Astrocyte of the spinal cord (primary cell): ENCODE data around the gene TERT.

Experiments used
- DNase-seq: peaks from one replicate; pipeline ENCODE4 v3.0.0; 2011; ENCODE audit warnings: low read depth, low spot score
- H3K4me3 ChIP-seq: 2 replicates; pipeline ENCODE4 v1.5.1; 2011; ENCODE audit warnings: low read depth, mild to moderate bottlenecking, low read length, moderate library complexity
- CTCF ChIP-seq: IDR thresholded peaks from 2 replicates; pipeline ENCODE4 v1.5.1; 2012; ENCODE audit warnings: low read depth, mild to moderate bottlenecking, low read length, inconsistent platforms
- in situ Hi-C: cut with HindIII; loops from 2 replicates; pipeline ENCODE4 v1.10.0; 2017; ENCODE audit warnings: low sequenced_read_pairs

TERT gene

GRCh38 chr5:1320436-1321344 lies 25.8 kb upstream of the TERT start:
- no peak for DNase-seq
- in situ Hi-C loops, result no loop called here
- no peak for TF ChIP-seq CTCF
- no peak overlapping the region for H3K4me3 ChIP-seq

DNA sequence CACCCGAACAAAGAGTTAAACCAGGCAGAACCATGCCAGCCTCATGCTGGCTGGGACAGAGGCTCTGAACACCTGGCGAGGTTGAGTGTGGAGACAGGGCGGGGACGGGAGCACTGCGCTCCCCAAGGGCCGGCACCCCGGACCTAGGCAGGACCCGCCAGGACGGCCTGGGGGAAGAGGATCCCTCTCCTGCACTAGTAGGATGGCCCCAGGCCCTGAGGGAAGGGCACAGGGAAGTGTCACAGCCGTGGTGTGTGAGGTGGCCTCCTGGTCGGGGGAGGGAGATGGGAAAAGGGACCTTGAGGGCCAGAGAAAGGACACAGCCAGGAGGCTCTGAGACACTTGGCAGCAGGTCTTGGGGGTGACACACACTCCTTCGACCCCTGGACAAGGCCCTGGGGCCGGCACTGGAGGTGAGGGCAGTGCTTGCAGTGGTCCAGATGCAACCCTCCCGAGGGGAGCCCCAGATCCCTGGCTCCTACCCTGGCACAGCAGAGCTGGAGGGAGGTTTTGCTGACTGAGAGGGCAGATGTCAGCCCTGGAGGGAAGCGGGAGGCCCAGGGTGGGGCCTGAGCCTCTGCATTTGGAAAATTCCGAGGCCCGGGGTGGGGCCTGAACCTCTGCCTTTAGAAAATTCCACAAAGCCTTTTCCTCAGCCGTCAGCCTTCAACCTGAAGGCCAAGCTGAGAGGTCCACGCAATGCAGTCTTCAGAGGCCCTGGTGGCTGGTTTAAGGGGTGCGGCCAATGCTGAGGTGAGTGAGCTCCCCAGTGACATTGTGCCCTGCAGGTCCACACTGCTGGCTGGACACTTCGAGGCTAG lies 24.8 kb upstream of the TERT start:
- TF ChIP-seq CTCF, result no peak
- in situ Hi-C loops, result no loop called here
- DNase-seq, result no peak
- no peak overlapping the region for H3K4me3 ChIP-seq

DNA sequence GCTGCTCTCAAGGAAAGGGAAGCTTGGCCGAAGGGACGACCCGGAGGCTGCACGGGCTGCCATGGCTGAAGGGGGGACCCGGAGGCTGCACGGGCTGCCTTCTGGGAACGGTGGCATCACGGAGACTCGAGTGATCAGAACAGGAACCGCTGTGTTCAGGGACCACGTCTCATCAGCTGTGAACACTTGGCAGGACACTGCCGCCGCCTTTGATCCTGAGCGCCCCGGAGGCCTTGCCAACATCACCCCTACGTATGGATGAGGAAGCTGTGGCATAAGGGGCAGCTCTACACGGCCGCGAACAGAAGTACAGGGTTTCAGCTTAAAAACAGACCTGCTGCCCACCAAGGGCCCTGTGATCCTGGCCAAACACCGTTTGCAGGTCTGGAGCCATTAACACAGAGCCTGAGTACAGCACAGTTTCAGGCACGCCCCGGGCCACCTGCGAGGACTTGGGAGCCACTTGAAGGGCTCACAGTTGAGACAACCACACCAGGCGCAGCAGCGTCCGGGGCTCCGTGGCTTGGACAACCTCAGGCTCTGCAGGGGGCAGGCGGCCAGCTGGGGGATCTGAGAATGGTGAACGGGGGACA lies 23.9 kb upstream of the TERT start:
- no peak overlapping the region for H3K4me3 ChIP-seq
- in situ Hi-C loops, result no loop called here
- DNase-seq, result no peak
- no peak for TF ChIP-seq CTCF

- no peak for TF ChIP-seq CTCF
- no peak for DNase-seq
- no peak overlapping the region for H3K4me3 ChIP-seq
- in situ Hi-C loops, result no loop called here
These were observed 23.2 kb upstream of the TERT start for GRCh38 chr5:1317921-1318565.

- DNase-seq, result no peak
- TF ChIP-seq CTCF, result no peak
- in situ Hi-C loops, result no loop called here
- no peak overlapping the region for H3K4me3 ChIP-seq
These were observed 21.9 kb upstream of the TERT start for GRCh38 chr5:1316588-1317340.
